Activated naive CD8-positive, alpha-beta T cell (primary cell): Measurements from ENCODE around the gene KLF3.

ENCODE experiments used
- H3K27ac Mint-ChIP-seq: one replicate; pipeline ENCODE4 v1.8.0; 2021; ENCODE audit warnings: mixed read lengths
- H3K27me3 Mint-ChIP-seq: one replicate; pipeline ENCODE4 v1.8.0; 2021; ENCODE audit warnings: mixed read lengths
- H3K36me3 Mint-ChIP-seq: one replicate; pipeline ENCODE4 v1.8.0; 2021; ENCODE audit warnings: mixed read lengths
- H3K4me1 Mint-ChIP-seq: one replicate; pipeline ENCODE4 v1.8.0; 2021; ENCODE audit warnings: low read depth, mixed read lengths
- H3K4me3 Mint-ChIP-seq: one replicate; pipeline ENCODE4 v1.8.0; 2021; ENCODE audit warnings: mild to moderate bottlenecking, mixed read lengths
- H3K9me3 Mint-ChIP-seq: one replicate; pipeline ENCODE4 v1.8.0; 2021; ENCODE audit warnings: low read depth, mixed read lengths

KLF3 gene

DNA sequence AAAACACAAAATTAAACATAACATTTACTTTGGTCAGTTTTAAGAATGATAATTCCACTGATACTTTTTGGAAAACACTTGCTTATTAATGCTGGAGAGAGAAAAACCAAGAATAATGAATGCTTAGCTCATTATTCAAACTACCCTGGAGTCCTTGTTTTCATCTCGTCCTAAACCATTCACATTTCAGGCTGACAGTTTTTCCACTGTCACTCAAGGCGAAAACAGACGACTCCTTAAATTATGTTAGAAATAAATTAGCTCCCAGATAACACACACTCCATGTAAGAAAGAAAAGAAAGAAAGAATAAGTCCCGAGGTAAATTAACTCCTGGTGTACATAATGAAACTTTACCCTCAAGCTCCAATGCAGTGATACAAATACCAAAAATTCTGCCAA, 85.3 kb downstream of the KLF3 start:
- Mint-ChIP-seq H3K27ac (no peak overlapping the region), H3K9me3 (peaks cover 11% of the 10 kb centered on the region), H3K27me3 (no peaks in the 10 kb centered on the region), H3K4me3 (no peak overlapping the region), H3K4me1 (peaks cover 1% of the 10 kb centered on the region), H3K36me3 (peaks cover 5% of the 10 kb centered on the region)
